Hepatocyte (in vitro differentiated cells): ENCODE data around the gene SLC10A2.

Source experiments
- CTCF ChIP-seq: fragments of 200-600 bp; sonication (generic); IDR thresholded peaks from 2 replicates; pipeline ENCODE4 v1.5.1; 2016; ENCODE audit warnings: antibody characterized with exemption, mild to moderate bottlenecking; ENCODE audit not compliant: poor library complexity
- EZH2phosphoT487 ChIP-seq: fragments of 200-600 bp; sonication (generic); IDR thresholded peaks from one replicate; pipeline ENCODE4 v1.6.1; 2018; ENCODE audit warnings: antibody characterized with exemption, mild to moderate bottlenecking, low read depth, moderate library complexity; ENCODE audit not compliant: unreplicated experiment, severe bottlenecking

GRCh38 chr13:103099722-103100293 is 33.6 kb upstream of the SLC10A2 start:
- no peak for TF ChIP-seq CTCF
- TF ChIP-seq EZH2phosphoT487 = no peak
